GM12878 (cell line): ENCODE data around the gene ZNF423. TPM values are rescaled to one million over a fixed set of nuclear protein-coding genes. Genes with fewer than 3 reads are reported as not detected.
A peak's percentile ranks its signal among the peaks of the same experiment; 100 is the strongest.

ENCODE experiments used
- ATAC-seq: fragments of 200-7000 bp; cut with Tn5 transposase; 3 replicates; pipeline ENCODE4 v1.9.1; 2020; ENCODE audit warnings: mild to moderate bottlenecking, moderate library complexity
- BruUV-seq: library from RNA; stranded (reverse); fragments of 400-500 nt; replicated peaks from 2 replicates; lab custom pipeline; 2021; lab: Mats Ljungman, UMichigan
- CTCF ChIA-PET: fragments of 300-600 bp; sonication (Branson Sonifier 250); formaldehyde crosslinking; extraction: SDS; loops from one replicate; lab custom pipeline; 2021; ENCODE audit warnings: inconsistent platforms; lab: Yijun Ruan, JAX
- POLR2A ChIA-PET: fragments of 350-600 bp; formaldehyde crosslinking; extraction: SDS; loops from one replicate; lab custom pipeline; 2021; ENCODE audit warnings: inconsistent platforms; lab: Charles Lee
- RAD21 ChIA-PET: fragments of 300-600 bp; sonication (Branson Sonifier 250); formaldehyde crosslinking; loops from one replicate; lab custom pipeline; 2023; ENCODE audit warnings: antibody characterized with exemption; ENCODE audit not compliant: unreplicated experiment; lab: Charles Lee
- SMC1A ChIA-PET: fragments of 300-600 bp; sonication (Branson Sonifier 250); formaldehyde crosslinking; loops from one replicate; lab custom pipeline; 2023; ENCODE audit not compliant: unreplicated experiment, uncharacterized antibody; lab: Charles Lee
- DNase-seq: peaks from one replicate; pipeline ENCODE4 v3.0.0-alpha.2; 2011; ENCODE audit warnings: low read depth, low spot score
- FAIRE-seq: peaks from 3 replicates; lab custom pipeline; 2011; peaks lifted over from hg19 to GRCh38; lab: Jason Lieb, UNC
- H2AFZ ChIP-seq: 2 replicates; pipeline ENCODE4 v1.6.0; 2011; ENCODE audit warnings: low read depth, low read length, control low read depth; ENCODE audit not compliant: control insufficient read depth
- H3K27ac ChIP-seq: 2 replicates; pipeline ENCODE4 v1.5.1; 2011; ENCODE audit warnings: control low read depth; ENCODE audit not compliant: control insufficient read depth, insufficient read depth
- H3K27me3 ChIP-seq, 2 experiments: replicated peaks in 1 of 2; 2 replicates each; pipeline versions ENCODE4 v1.6.0 to v1.6.1; 2011; ENCODE audit warnings: low read length in 1 of 2; ENCODE audit not compliant: control insufficient read depth in 2 of 2, insufficient read depth in 2 of 2
- H3K36me3 ChIP-seq, 2 experiments: 2 replicates each; pipeline ENCODE4 v1.5.1; 2011; ENCODE audit warnings: low read length in 1 of 2; ENCODE audit not compliant: control insufficient read depth in 2 of 2, insufficient read depth in 2 of 2
- H3K4me1 ChIP-seq: 2 replicates; pipeline ENCODE4 v1.6.1; 2011; ENCODE audit warnings: mild to moderate bottlenecking, low read length, moderate library complexity, mixed read lengths; ENCODE audit not compliant: control insufficient read depth, insufficient read depth
- H3K4me2 ChIP-seq: 2 replicates; pipeline ENCODE4 v1.6.0; 2011; ENCODE audit warnings: control low read depth; ENCODE audit not compliant: control insufficient read depth, insufficient read depth
- H3K4me3 ChIP-seq: fragments of 200-600 bp; sonication (generic); 2 replicates; pipeline ENCODE4 v1.5.1; 2016
- H3K79me2 ChIP-seq: 2 replicates; pipeline ENCODE4 v1.6.0; 2011; ENCODE audit warnings: low read length; ENCODE audit not compliant: control insufficient read depth, insufficient read depth
- H3K9ac ChIP-seq: 2 replicates; pipeline ENCODE4 v1.8.0; 2011; ENCODE audit warnings: low read length, control low read depth, mixed read lengths; ENCODE audit not compliant: control insufficient read depth, insufficient read depth
- H3K9me3 ChIP-seq: replicated peaks from 3 replicates; pipeline ENCODE4 v1.5.1; 2011; ENCODE audit warnings: mild to moderate bottlenecking, low read length; ENCODE audit not compliant: control insufficient read depth, insufficient read depth
- H4K20me1 ChIP-seq: 2 replicates; pipeline ENCODE4 v1.6.0; 2011; ENCODE audit not compliant: control insufficient read depth, insufficient read depth
- ATF2 ChIP-seq: IDR thresholded peaks from 2 replicates; pipeline ENCODE4 v1.6.1; 2012; ENCODE audit warnings: low read length, inconsistent platforms
- CEBPB ChIP-seq, 2 experiments: fragments of 150-350 bp in 1 of 2; IDR thresholded peaks; 2 replicates each; pipeline ENCODE4 v1.6.1; 2012 to 2014; ENCODE audit warnings: low read depth in 2 of 2, low read length in 2 of 2, borderline replicate concordance in 1 of 2, inconsistent platforms in 1 of 2
- CTCF ChIP-seq, 3 experiments: IDR thresholded peaks in 2 of 3; conservative IDR thresholded peaks in 1 of 3; 2 replicates each; pipeline ENCODE4 v1.5.1; 2011; ENCODE audit warnings: low read depth in 3 of 3, low read length in 3 of 3, mild to moderate bottlenecking in 3 of 3, control low read depth in 2 of 3, moderate library complexity in 2 of 3, inconsistent platforms in 1 of 3, mixed read lengths in 1 of 3; ENCODE audit not compliant: control insufficient read depth in 2 of 3, insufficient read depth in 1 of 3; ENCODE audit errors: extremely low read depth in 1 of 3
- NFYA ChIP-seq: IDR thresholded peaks from 2 replicates; pipeline ENCODE4 v1.6.1; 2011; ENCODE audit warnings: low read depth, mild to moderate bottlenecking, low read length, improper control_type of control experiment, borderline replicate concordance
- PBX3 ChIP-seq: IDR thresholded peaks from 2 replicates; pipeline ENCODE4 v1.6.1; 2011; ENCODE audit warnings: mild to moderate bottlenecking, low read depth, low read length, moderate library complexity; ENCODE audit not compliant: insufficient replicate concordance
- TCF3 ChIP-seq: IDR thresholded peaks from 2 replicates; pipeline ENCODE4 v1.6.1; 2012; ENCODE audit warnings: low read depth, mild to moderate bottlenecking, low read length, borderline replicate concordance; ENCODE audit not compliant: insufficient read depth
- WGBS: methylation state at CpG from one replicate; pipeline ENCODE4 v1.1.6; 2016; ENCODE audit warnings: low lambda C conversion rate; ENCODE audit not compliant: insufficient replicate concordance, insufficient coverage; ENCODE audit errors: missing lambda C conversion rate; 5-methylcytosine and 5-hydroxymethylcytosine counted together
- in situ Hi-C: fragments of 300-500 bp; cut with MboI; formaldehyde crosslinking; loops from 9 replicates; pipeline ENCODE4 v1.14.3; 2018; ENCODE audit warnings: mixed read lengths
- intact Hi-C: fragments of 100-400 bp; cut with micrococcal nuclease; formaldehyde crosslinking; loops from one replicate; pipeline ENCODE4 v1.14.2; 2022; ENCODE audit not compliant: unreplicated experiment
- polyA plus RNA-seq, 11 experiments: library from polyadenylated mRNA; depleted of rRNA in 4 of 11; unstranded in 6 of 11; stranded (reverse) in 5 of 11; fragments of >200 nt; fragmentation: Nextera tagmentation in 4 of 11; fragmentation: Illumina TruSeq in 1 of 11; extraction: Ambion mirVana in 4 of 11; extraction: Trizol in 1 of 11; gene quantifications; 1 replicate in 1 of 11; 2 replicates in 10 of 11; pipeline versions ENCODE4 v1.2.1 to v1.2.3, GENCODE V29; 2011 to 2016; ENCODE audit warnings: inconsistent platforms in 2 of 11, missing spikeins in 2 of 11, low read depth in 1 of 11
- total RNA-seq, 4 experiments: library from RNA; depleted of rRNA in 3 of 4; stranded (reverse); fragments of >200 nt in 3 of 4; fragmentation: Illumina TruSeq in 1 of 4; extraction: Trizol in 1 of 4; gene quantifications; 2 replicates each; pipeline versions ENCODE4 v1.2.1 to v1.2.3, GENCODE V29; 2013 to 2021

ZNF423 gene
- total and polyA plus RNA-seq, 10 of the 15 experiments (the other 5 are each of a cell fraction or from before 2014, with no cell fraction given): 0.03 to 0.64 (median 0.10) TPM

DNA sequence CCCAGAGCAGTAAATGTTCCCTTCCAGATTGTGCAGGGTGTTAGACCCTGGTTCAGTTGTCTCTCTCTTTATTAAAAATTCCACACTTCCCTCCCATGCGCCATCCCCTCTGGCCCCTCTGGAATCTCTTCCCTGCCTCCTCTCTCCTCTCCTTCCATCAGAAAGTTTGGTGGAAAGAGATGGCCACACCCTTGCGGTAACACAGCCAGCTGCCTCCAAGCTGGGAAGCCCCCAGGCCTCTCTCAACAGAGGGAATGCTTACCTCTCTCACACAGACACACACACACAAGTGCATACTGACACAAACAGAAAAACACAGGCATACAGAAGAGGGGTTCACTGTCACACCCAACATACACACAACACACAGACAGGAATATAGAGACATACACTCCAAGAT, 261.8 kb downstream of the ZNF423 start:
- in situ Hi-C loops: loop anchor here (10.0 kb wide), 1 partner anchor 179 kb away; no protein-coding TSS in a partner anchor
- POLR2A ChIA-PET: no interaction called here
- RAD21 ChIA-PET: no interaction called here
- Histone ChIP-seq H3K4me2 (peak overlapping the region; percentile 70), H3K9me3 (no peaks in the 10 kb centered on the region), H4K20me1 (no peaks in the 10 kb centered on the region), H3K27ac (peak overlapping the region; percentile 77), H3K4me3 (no peak overlapping the region), H3K9ac (peak overlapping the region; percentile 46; the same call in 1 of the 2 replicates), H3K36me3 (no peaks in the 10 kb centered on the region), H3K27me3 (no peaks in the 10 kb centered on the region; a peak in 1 of 4 replicates), H3K79me2 (no peaks in the 10 kb centered on the region; the same call in 1 of the 2 replicates), H2AFZ (no peak overlapping the region; the same call in 1 of the 2 replicates), H3K4me1 (peaks cover 56% of the 10 kb centered on the region)
- TF ChIP-seq PBX3: no peak
- 69% methylated on average over 2 of the region's 2 CpGs for WGBS
- no peak for FAIRE-seq
- SMC1A ChIA-PET: interaction anchor here (0.8 kb wide), 1 partner anchor 186 kb away, joined by 3 read pairs; no protein-coding TSS in a partner anchor
- no TSS peak for BruUV-seq
- CTCF ChIA-PET: interaction anchor here (1.1 to 2.7 kb wide), 4 partner anchors 10 to 186 kb away, joined by 3 to 22 read pairs (median 13); no protein-coding TSS in a partner anchor
- intact Hi-C loops: loop anchor here (5.0 kb wide), 1 partner anchor 37 kb away; no protein-coding TSS in a partner anchor
- DNase-seq: no peak
- ATAC-seq: no peak

DNA sequence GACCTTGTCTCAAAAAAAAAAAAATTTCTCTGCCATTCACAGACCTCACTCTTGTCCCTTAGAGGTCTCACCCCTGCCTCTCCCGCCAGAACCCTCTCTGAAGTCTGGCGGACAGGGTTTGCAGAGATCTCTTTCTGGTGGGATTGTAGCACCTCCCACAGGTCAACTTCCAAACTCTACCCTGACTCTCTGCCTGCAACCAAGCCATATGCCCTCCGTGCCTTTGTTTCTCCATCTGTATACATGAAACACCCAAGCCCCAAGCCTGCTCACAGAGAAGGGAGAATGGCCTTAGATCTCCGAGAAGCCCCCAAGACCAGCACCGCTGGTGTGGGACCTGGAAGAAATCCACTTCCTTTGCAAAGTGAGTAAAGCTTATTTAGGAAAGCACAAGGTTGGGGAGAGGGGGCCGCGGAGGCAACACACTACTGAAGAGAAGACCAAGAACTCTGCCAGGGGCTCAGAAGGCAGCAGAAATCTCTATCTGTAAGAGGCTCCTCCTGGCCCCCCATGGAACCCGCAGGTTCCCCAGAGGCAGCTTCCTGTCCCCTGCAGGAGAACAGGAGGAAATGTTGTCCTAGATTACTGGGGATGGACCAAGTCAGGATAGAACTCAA, 262.4 kb downstream of the ZNF423 start:
- 39% methylated on average over 7 of the region's 8 CpGs for WGBS
- Histone ChIP-seq H2AFZ (no peak overlapping the region; the same call in 1 of the 2 replicates), H3K36me3 (no peaks in the 10 kb centered on the region), H3K4me3 (no peak overlapping the region), H4K20me1 (no peaks in the 10 kb centered on the region), H3K79me2 (no peaks in the 10 kb centered on the region; the same call in 1 of the 2 replicates), H3K4me1 (peaks cover 50% of the 10 kb centered on the region), H3K9ac (peak overlapping the region; percentile 46; the same call in 1 of the 2 replicates), H3K27me3 (no peaks in the 10 kb centered on the region; a peak in 1 of 4 replicates), H3K4me2 (no peak overlapping the region; the same call in 1 of the 2 replicates), H3K9me3 (no peaks in the 10 kb centered on the region), H3K27ac (peak overlapping the region; percentile 77; the same call in 1 of the 2 replicates)
- in situ Hi-C loops: loop anchor here (10.0 kb wide), 1 partner anchor 179 kb away; no protein-coding TSS in a partner anchor
- intact Hi-C loops: loop anchor here (1.0 to 5.0 kb wide), 5 partner anchors 36 to 185 kb away; no protein-coding TSS in a partner anchor
- POLR2A ChIA-PET: no interaction called here
- RAD21 ChIA-PET: interaction anchor here (0.8 to 1.5 kb wide), 4 partner anchors 61 to 187 kb away, joined by 3 to 5 read pairs (median 3); no protein-coding TSS in a partner anchor
- DNase-seq: no peak
- ATAC-seq: peak; percentile 41
- no peak for FAIRE-seq
- BruUV-seq: no TSS peak
- CTCF ChIA-PET: interaction anchor here (0.6 to 2.7 kb wide), 11 partner anchors 10 to 187 kb away, joined by 3 to 22 read pairs (median 4); no protein-coding TSS in a partner anchor
- SMC1A ChIA-PET: interaction anchor here (0.6 to 1.6 kb wide), 5 partner anchors 182 to 195 kb away, joined by 3 read pairs; no protein-coding TSS in a partner anchor
- TF ChIP-seq TCF3: no peak
- no peak for TF ChIP-seq CEBPB (IDR thresholded peaks at IDR 0.05; ENCODE audit: borderline replicate concordance in 1 of 2, low read depth in 2 of 2, low read length in 2 of 2)
- TF ChIP-seq CTCF (IDR thresholded peaks at IDR 0.05 in 2 of 3, conservative IDR thresholded peaks at IDR 0.05 in 1 of 3; ENCODE audit: control insufficient read depth in 2 of 3, extremely low read depth in 1 of 3, insufficient read depth in 1 of 3, low read depth in 3 of 3, low read length in 3 of 3): peak in 1 of 3 experiments; percentile 8; a peak in 1 of 6 replicates
- no peak for TF ChIP-seq ATF2
- TF ChIP-seq NFYA: no peak
